Rectal smooth muscle tissue (tissue), 1 donor: ENCODE results near the gene C1QTNF6.

Experiments
- H3K27ac ChIP-seq: one replicate; pipeline ENCODE4 v1.7.0; 2013; ENCODE audit warnings: low read depth, low read length, inconsistent platforms
- H3K27me3 ChIP-seq: one replicate; pipeline ENCODE4 v1.7.0; 2013; ENCODE audit warnings: low read length; ENCODE audit not compliant: control insufficient read depth, insufficient read depth
- H3K36me3 ChIP-seq: one replicate; pipeline ENCODE4 v1.7.0; 2013; ENCODE audit warnings: low read length; ENCODE audit not compliant: control insufficient read depth, insufficient read depth
- H3K4me1 ChIP-seq: one replicate; pipeline ENCODE4 v1.7.0; 2013; ENCODE audit warnings: low read length; ENCODE audit not compliant: control insufficient read depth, insufficient read depth
- H3K4me3 ChIP-seq: one replicate; pipeline ENCODE4 v1.7.0; 2013; ENCODE audit warnings: low read length
- H3K9ac ChIP-seq: one replicate; pipeline ENCODE4 v1.7.0; 2013; ENCODE audit warnings: low read length

The C1QTNF6 gene

DNA sequence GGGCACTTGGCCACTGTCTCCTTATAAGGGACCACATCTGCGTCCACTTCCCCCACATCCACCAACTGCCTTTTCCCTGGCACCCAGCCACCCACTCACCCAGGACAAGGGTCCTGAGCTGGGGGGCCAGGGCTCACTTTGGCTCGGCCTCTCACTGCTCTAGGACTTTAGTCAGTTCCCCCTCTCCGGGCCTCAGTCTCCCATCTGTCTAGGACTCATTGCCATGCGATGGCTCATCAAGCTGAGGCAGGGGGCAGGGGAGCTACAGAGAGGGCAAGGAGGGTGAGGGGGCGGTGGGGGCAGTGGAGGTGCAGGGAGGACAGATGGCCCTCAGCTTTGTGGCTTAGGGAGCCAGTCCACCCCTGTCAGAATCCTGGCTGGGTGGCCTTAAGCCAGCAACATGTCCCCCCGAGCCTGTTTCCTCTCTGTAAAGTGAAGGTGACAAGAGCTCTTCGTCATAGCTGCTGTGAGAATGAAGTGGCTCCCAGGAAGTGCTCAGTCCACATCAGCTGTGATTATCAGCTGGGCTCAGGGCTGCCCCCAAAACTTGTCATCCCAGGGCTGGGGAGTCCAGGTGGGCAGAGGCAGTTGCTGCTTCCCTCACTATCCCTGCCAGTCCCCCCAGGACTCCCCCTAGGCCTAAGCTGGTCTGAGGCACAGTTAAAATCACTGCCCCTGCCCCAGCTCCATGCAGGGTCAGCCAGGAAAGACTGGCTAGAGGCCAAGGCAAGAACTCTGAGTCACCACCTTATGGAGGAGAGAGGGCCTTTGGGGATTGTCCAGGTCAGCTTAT is 41.2 kb upstream of the C1QTNF6 start:
- peaks cover 2% of the 10 kb centered on the region for H3K36me3 ChIP-seq
- H3K4me3 ChIP-seq, result no peak overlapping the region
- no peaks in the 10 kb centered on the region for H3K4me1 ChIP-seq
- H3K9ac ChIP-seq, result no peak overlapping the region
- no peak overlapping the region for H3K27ac ChIP-seq
- peaks cover under 1% of the 10 kb centered on the region for H3K27me3 ChIP-seq

DNA sequence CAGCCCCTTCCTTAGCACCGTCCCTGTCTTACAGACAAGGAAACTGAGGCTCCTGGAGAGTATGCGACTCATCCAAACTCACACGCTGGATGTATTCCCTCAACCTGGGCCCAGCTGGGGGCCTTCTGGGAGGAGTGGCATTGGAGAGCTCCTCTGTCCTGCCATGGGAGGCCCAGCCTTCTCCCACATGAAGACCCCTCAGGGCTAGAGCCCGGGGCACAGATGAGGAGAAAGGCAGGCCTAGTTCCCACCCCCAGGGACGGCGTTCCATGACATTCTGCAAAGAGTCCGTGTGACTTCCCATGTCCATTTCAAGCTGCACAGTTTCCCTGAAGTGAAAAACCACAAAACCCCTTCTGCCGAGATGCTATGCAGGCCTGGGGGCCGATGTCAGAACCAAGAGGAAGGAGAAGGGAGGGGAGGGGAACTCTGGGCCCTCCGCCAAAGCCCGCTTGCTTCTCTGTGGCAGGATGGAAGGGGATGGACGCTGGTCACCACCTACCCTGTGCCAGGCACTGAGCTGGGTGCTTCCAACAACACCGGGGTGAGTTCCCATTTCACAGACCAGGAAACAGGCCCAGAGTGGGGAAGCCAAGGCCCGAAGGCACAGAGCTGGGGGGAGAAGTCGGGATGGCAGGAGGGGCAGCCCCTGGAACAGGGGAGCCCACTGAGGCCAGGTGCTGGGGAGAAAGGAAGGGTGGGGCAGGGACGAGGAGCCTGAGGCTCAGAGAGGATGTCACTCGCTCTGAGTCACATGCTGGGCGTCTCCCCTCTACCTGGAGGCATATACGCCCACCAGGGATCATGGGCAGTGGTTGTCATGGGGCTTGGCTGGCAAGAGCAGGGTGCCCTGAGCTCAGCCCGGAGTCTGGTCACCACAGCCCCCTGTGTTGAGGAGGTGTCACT is 40.3 kb upstream of the C1QTNF6 start:
- no peak overlapping the region for H3K27ac ChIP-seq
- peaks cover 2% of the 10 kb centered on the region for H3K36me3 ChIP-seq
- H3K4me3 ChIP-seq, result no peak overlapping the region
- H3K9ac ChIP-seq, result no peak overlapping the region
- no peaks in the 10 kb centered on the region for H3K4me1 ChIP-seq
- H3K27me3 ChIP-seq, result no peaks in the 10 kb centered on the region

DNA sequence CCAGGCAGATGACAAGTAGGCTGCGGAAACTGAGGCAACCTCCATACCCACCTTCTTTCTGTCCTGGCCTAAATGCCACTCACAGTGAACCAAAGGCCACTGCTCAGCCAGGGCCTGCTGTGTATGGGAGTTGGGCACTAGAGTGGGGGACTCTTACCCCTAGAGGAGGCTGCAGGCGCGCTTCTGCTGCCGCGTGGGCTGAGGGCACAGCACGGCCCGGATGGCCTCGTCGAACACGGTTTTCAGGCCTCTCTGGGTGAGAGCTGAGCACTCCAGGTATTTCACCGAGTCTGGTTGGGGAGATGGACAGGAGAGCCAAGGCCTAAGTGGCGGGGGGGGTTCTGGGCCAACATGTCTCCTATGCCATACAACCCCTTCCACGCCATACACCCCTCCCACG is 38.5 kb upstream of the C1QTNF6 start:
- Histone ChIP-seq H3K4me1 (no peaks in the 10 kb centered on the region), H3K36me3 (no peaks in the 10 kb centered on the region), H3K27me3 (no peaks in the 10 kb centered on the region), H3K9ac (no peak overlapping the region), H3K27ac (no peak overlapping the region), H3K4me3 (no peak overlapping the region)

DNA sequence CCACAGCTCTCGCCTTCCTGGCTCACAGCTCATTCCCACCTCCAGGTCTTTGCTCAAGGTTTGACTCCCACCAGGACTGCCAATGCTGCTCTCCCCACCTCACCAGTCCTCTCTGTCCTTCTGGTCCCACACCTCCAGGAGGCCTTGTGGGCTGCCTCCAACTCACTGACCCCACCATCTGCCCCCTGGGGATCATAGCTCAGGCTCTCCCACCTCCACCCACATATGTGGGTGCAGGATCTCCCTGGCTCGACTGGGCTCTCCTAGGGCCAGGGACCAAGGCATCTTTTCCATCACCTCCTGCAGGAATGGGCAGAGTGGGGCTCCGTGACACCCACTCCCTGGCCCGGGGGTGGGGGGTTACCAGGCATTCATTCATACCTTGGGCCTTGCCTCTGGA is 38.0 kb upstream of the C1QTNF6 start:
- H3K4me1 ChIP-seq, result no peaks in the 10 kb centered on the region
- H3K4me3 ChIP-seq, result no peak overlapping the region
- H3K9ac ChIP-seq, result no peak overlapping the region
- no peaks in the 10 kb centered on the region for H3K27me3 ChIP-seq
- no peak overlapping the region for H3K27ac ChIP-seq
- H3K36me3 ChIP-seq, result no peaks in the 10 kb centered on the region

DNA sequence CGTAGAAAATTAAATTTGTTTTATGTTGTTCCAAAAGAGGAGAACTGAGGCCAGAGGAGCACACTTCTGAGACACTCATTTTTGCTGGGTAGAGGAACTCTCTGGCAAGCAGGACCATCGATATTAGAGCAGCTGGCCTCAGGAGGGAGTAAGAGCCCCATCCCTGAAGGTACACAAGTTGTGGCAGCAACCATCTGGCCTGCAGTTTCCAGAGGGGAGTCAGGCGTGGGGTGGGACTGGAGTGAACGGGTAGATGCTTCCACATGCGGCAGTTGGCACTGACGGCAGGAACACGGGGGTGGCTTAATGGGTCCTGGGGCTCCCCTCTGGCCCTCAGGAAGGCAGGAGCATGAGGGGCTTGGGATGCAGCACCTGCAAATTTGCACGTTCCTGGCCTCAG is 37.4 kb upstream of the C1QTNF6 start:
- H3K27me3 ChIP-seq, result no peaks in the 10 kb centered on the region
- no peak overlapping the region for H3K27ac ChIP-seq
- H3K4me1 ChIP-seq, result no peaks in the 10 kb centered on the region
- H3K9ac ChIP-seq, result no peak overlapping the region
- H3K4me3 ChIP-seq, result no peak overlapping the region
- H3K36me3 ChIP-seq, result no peaks in the 10 kb centered on the region

DNA sequence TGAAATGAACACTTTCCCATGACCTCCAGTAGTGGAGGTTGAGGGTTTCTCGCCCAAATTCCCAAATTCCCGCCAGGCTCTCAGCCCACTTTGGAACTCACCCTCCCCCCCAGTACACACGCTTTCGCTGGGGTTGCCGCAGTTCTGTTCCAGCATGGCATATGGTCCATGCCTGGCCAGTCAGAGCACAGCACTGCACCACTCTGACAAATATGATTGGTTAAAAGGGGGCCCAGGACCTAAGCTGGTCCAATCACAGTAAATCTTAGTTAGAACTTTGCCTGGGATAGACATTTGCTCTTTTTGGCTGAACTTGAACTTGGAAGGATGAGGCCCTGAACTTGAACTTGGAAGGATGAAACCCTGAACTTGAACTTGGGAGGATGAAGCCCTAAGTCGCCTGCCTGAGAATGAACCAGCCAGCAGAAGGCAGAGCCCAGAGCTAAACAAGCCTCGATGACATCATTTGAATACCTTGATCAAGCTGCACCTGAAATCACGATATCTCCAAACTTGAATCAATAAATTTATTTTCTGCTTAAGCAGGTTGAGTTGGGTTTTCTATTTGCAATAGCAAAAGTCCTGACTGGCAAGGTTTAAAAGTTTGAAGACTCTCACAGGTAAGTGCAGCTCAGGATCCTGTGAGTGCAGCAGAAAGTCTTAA is 36.8 kb upstream of the C1QTNF6 start:
- Histone ChIP-seq H3K36me3 (no peaks in the 10 kb centered on the region), H3K4me1 (no peaks in the 10 kb centered on the region), H3K27me3 (no peaks in the 10 kb centered on the region), H3K27ac (no peak overlapping the region), H3K9ac (no peak overlapping the region), H3K4me3 (no peak overlapping the region)

DNA sequence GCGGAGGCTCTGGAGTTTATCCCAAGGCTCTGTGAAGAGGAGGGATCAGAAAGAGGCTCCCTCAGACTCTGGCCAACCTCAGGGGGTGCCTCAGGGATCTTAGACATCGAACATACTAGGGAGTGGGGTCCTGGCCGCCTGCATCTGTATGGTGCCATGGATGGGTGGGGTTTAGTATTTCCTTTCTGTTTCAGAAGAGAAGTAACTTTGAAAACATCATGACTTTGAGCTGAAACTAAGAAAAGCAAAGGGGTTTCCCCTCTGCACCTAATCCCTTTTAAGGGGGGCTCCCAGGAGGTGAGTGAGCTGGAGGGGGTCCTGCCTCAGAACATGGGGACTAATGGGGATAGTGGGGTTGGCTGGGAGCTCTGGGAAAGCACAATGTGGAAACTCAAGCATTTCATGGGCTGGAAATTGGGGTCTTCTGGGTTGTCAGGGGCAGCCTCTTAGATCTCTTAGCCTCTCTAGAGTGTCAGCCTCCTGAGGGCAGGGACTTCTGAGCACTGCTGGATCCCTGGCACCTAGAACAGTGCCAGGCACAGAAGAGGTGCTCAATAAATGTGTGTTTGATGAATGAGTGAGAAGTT is 36.0 kb upstream of the C1QTNF6 start:
- no peak overlapping the region for H3K4me3 ChIP-seq
- no peak overlapping the region for H3K27ac ChIP-seq
- H3K27me3 ChIP-seq, result no peaks in the 10 kb centered on the region
- no peaks in the 10 kb centered on the region for H3K4me1 ChIP-seq
- H3K9ac ChIP-seq, result no peak overlapping the region
- no peaks in the 10 kb centered on the region for H3K36me3 ChIP-seq

DNA sequence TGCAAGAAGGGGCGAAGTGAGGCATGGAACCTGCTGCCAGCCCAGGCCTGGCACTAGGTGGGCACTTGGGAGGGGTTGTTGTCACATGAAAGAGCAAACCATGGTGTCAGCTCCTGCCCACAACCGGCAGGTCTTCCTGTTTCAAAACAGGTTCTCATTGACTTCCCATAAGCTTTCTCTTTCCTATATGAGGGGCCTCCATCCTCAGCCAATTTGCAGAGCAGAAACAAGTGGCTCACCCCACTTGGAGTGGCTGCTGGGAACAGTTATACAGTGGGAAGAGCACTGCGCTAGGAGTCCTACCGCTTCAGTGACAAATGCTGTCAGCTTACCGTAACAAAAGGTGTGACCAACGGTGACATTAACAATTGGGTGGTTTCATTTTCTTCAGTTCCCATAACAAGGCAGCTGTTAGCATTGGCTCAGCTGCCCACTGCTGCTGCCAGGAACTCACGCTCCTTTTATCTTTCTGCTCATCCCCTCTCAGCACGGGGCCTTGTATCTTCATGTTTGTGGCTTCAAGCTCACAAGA is 34.5 kb upstream of the C1QTNF6 start:
- Histone ChIP-seq H3K4me3 (no peak overlapping the region), H3K9ac (no peak overlapping the region), H3K27ac (no peak overlapping the region), H3K36me3 (no peaks in the 10 kb centered on the region), H3K4me1 (no peaks in the 10 kb centered on the region), H3K27me3 (no peaks in the 10 kb centered on the region)

DNA sequence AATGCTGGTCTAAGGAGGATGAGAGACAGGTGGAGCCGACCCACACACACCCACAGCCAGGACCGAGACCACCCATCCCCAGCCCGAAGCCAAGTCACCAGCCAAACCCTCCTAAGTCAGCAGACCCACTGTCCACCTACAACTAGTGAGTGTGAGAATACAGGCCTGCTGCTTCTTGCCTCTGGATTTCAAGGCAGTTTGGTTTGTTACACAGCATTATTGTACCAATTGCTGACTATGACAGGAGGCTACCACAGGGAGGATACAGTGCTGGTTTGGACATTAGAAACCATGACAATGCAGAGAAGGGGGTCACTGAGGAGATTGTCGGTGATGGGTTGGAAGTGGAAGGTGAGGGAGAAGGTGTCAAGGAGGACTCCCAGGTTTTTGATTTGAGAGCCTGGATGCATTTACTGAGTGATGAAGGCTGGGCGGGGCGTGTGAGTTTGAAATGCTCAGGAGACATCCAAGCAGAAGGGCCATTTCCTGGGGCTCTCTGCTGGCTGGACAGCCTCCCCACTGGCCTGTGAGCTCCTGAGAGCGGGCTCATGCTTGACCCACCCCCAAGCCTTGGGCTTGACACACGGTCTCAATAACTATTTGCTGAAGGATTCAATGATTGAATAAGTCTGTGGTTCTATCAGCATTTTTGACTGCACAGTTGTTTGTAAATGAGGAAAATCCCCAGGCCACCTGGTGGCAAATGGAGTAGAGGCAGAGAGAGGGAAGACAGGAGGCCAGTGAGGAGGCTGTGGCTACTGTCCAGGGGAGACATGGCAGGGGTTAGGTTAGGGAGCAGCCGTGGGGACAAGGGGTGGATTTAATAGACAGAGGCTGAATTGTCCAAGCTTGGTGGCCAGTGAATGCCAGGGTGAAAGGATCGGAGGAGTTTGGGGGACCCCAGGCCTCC is 33.6 kb upstream of the C1QTNF6 start:
- H3K9ac ChIP-seq, result no peak overlapping the region
- no peaks in the 10 kb centered on the region for H3K27me3 ChIP-seq
- no peak overlapping the region for H3K27ac ChIP-seq
- no peak overlapping the region for H3K4me3 ChIP-seq
- no peaks in the 10 kb centered on the region for H3K36me3 ChIP-seq
- no peaks in the 10 kb centered on the region for H3K4me1 ChIP-seq

DNA sequence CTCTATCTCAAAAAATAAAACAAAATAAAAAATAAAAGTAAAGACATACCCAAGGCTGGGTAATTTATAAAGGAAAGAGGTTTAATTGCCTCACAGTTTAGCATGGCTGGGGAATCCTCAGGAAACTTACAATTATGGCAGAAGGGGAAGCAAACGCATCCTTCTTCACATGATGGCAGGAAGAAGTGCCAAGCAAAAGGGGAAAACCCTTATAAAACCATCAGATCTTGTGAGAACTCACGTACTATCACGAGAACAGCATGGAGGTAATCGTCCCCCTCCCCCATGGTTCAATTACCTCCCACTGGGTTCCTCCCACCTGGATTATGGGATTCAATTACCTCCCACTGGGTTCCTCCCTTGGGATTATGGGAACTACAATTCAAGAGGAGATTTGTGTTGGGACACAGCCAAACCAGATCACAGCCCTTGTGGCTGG is 32.5 kb upstream of the C1QTNF6 start:
- Histone ChIP-seq H3K27ac (no peak overlapping the region), H3K4me1 (no peaks in the 10 kb centered on the region), H3K36me3 (no peaks in the 10 kb centered on the region)

DNA sequence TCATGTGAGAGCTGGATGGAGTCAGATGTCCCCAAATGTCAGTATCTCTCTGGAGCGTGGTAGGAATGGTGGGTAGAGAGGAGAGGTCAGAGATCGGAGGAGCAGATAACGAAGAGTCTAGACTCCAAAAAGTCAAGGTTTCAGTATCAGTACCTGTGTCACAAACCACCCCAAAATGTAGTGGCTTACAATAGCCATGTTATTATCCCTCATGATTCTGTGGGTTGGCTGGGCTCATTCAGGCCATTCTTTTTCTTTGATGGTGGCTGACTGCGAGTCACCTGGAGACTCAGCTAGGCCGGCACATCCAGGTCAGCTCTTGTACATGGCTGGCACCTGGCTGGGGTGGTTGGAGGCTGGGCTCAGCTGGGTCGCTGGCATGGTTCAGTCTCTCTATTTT is 31.5 kb upstream of the C1QTNF6 start:
- Histone ChIP-seq H3K27me3 (no peaks in the 10 kb centered on the region), H3K9ac (no peak overlapping the region), H3K27ac (no peak overlapping the region), H3K36me3 (no peaks in the 10 kb centered on the region), H3K4me1 (no peaks in the 10 kb centered on the region), H3K4me3 (no peak overlapping the region)

More for the DNA sequence above, 32.5 kb upstream of the C1QTNF6 start:
- H3K27me3 ChIP-seq, result no peaks in the 10 kb centered on the region
- no peak overlapping the region for H3K4me3 ChIP-seq
- no peak overlapping the region for H3K9ac ChIP-seq
